Esophagus muscularis mucosa (tissue), 4 donors: Measurements from ENCODE around the gene DAAM2.

Source experiments
- EP300 ChIP-seq: sonication (generic); formaldehyde crosslinking; IDR thresholded peaks from one replicate; pipeline ENCODE4 v1.6.1; 2017; ENCODE audit warnings: antibody characterized with exemption
- POLR2A ChIP-seq: fragments of 450-650 bp; IDR thresholded peaks from one replicate; pipeline ENCODE4 v1.6.1; 2017; ENCODE audit warnings: antibody characterized with exemption, moderate library complexity, mild to moderate bottlenecking, low read depth
- TF ChIP-seq, protein P1 (sequence below), 3 experiments: fragments of 200-600 bp in 2 of 3; fragments of 450-650 bp in 1 of 3; sonication (generic) in 2 of 3; IDR thresholded peaks; one replicate each; pipeline ENCODE4 v1.5.1; 2017 to 2019; ENCODE audit warnings: antibody characterized with exemption in 3 of 3, mild to moderate bottlenecking in 2 of 3, moderate library complexity in 1 of 3

DNA sequence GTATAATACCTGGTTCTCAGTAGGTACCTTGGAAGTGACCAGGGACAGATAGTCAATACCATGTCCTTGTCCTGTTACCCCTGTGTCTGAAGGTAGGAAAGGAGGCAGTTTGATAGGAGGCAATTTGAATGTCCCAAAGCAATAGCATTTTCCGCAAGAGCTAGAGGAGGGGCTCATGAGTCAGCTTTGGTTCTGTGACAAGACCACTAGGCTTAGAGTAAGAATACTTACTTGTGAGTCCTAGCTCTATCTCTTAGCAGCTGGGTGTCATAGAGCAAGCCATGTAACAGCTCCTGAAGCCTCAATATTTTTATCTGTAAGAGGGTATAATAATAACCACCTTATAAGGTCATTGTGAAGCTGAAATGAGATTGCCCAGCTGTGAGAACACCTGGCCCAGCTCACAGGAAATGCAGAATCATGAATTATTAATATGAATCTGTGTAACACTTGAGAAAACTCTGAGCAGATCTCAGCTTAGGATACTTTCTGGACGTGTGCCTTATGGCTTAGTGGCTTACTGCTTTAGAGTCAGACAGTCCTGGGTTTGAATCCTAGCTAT lies 58.6 kb downstream of the DAAM2 start:
- TF ChIP-seq, protein P1, sequence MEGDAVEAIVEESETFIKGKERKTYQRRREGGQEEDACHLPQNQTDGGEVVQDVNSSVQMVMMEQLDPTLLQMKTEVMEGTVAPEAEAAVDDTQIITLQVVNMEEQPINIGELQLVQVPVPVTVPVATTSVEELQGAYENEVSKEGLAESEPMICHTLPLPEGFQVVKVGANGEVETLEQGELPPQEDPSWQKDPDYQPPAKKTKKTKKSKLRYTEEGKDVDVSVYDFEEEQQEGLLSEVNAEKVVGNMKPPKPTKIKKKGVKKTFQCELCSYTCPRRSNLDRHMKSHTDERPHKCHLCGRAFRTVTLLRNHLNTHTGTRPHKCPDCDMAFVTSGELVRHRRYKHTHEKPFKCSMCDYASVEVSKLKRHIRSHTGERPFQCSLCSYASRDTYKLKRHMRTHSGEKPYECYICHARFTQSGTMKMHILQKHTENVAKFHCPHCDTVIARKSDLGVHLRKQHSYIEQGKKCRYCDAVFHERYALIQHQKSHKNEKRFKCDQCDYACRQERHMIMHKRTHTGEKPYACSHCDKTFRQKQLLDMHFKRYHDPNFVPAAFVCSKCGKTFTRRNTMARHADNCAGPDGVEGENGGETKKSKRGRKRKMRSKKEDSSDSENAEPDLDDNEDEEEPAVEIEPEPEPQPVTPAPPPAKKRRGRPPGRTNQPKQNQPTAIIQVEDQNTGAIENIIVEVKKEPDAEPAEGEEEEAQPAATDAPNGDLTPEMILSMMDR (IDR thresholded peaks at IDR 0.05) = no peak
- TF ChIP-seq POLR2A (no peak), EP300 (no peak)
